HG02981 (cell line): ENCODE data around the gene ITIH1.

Source experiments
- ATAC-seq: cut with Tn5 transposase; IDR thresholded peaks from one replicate; pipeline ENCODE4 v1.9.1; 2021; ENCODE audit warnings: mild to moderate bottlenecking, moderate library complexity; ENCODE audit not compliant: unreplicated experiment

ITIH1 gene

GRCh38 chr3:52836471-52836845 lies 59.1 kb downstream of the ITIH1 start:
- no peak for ATAC-seq

DNA sequence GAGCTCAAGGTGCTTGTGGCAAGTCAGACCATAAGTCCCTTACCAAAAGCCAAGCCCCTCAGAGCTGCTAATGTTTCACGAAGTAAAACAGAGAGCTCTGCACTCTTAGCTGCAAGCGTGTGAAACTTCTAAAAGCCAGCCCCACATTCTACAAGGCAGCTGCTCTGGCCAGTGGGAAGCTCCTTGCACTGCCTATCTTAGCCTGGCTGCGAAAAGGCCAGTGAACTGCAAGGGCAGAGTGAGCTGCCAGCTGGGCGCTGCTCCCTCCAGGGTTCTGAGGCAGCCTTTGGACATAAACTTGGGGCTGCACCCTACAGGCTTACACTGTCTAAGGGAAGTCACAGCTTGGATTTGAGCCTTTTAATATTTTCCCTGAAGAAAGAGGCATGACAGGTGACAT lies 59.6 kb downstream of the ITIH1 start:
- ATAC-seq, result no peak

DNA sequence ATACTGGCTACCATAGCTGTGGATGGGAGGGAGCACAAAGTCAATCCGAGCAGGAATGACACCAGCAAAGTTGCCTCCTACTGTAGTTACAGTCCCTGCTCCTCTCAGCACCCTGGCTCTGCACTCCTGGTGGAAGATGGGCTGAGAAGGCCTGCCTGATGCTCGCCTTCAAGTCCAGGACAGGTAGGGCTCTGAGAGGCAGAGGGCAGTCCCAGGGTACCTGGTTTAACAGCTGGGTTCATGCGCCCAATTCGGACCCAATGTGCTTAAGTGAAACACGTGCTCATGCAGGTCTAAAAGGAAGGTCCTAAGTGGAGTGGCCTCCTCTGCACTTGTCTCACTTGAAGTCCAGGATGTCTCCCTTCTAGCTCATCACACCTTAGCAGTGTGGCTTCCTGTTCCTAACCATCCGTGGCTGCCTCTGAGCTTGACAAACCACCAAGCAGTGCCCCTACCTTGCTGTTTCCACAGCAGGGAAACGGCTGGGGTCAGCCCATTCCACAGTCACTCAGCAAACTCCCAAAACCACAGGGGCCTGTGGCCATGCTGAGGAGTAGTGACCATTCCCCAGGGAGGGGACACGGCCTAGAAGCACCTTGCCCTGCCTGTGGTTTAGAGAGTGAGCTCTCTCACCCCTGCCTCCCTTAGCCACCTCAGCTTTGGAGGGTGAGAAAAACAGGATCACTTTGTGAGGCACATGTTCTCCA lies 61.3 kb downstream of the ITIH1 start:
- ATAC-seq, result no peak

GRCh38 chr3:52839268-52839575 lies 61.8 kb downstream of the ITIH1 start:
- no peak for ATAC-seq

DNA sequence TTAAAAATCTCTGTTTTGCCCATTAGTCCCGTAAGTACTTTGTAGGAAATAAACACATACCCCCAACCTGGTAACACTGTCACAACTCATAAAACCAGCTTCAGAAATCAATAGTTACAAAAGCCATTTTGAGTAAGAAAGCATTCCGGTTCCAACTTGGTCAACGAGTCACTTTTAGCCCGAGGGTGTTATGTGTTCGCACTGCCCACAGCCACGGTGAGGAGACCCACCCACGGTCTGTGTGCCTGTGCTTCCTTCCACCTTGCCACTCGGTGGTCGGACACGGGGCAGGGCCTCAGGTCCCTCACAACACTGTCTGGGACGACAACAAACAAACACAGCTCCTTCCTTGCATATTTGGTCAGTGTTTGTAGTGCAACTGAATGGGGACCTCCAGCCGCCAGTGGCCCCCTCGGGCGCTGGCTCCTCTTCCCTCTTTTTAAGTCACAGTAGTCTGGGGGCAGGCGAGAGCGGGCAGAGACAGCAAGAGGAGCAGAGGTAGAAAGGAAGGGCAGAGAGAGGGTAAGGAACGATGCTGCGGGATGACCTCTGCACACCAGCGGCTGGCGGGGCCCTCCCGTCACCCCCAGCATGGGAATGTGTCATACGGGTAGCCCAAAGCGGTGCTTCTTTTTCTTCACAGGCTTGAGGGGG lies 62.6 kb downstream of the ITIH1 start:
- ATAC-seq, result no peak

DNA sequence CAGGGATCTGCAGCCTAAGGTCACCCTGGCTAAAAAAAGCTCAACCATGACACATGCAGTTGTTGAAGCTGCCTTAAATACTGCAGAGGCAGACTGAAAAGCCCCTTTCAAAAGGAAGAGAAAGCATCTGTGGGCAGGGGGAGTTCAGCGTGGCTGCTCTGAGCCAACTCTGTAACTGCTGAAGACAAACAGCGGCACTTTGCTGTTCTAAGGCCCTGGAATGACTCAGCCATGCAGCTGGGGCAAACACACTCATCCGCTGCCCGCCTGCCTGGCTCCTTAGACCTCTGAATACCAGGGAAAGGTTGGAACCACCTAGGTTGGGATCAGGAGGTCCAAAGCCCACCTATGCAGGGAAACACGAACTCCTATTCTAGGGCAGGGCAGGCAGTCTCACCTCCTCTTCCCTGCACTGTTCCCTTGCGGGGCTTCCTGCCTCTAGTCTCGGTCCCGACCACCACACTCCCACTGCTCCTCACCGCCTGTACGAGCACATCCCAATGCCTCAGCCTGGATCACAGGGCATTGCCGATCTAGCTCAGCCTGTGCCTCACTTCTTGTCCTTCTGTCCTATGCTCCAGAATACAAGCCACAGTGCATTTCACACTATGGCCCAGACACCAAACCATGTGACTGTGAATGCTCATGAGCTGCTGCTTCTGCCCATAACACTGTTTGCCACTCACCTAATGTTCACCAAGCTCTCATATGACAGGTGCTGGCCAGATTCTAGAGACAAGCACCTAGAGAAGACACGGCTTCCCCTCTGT lies 64.0 kb downstream of the ITIH1 start:
- no peak for ATAC-seq
